GM21526 (cell line): ENCODE results near the gene NUP98.

Source experiments
- ATAC-seq: cut with Tn5 transposase; IDR thresholded peaks from one replicate; pipeline ENCODE4 v1.9.1; 2021; ENCODE audit warnings: moderate library complexity; ENCODE audit not compliant: unreplicated experiment, low FRiP score

Gene NUP98

GRCh38 chr11:3797329-3798090 lies at the start of gene NUP98:
NUP98 (minus strand) TSS chr11:3797554; CDS start chr11:3782117, 15,437 bp downstream.
- ATAC-seq, result peak; percentile 94

- ATAC-seq, result no peak
These were observed 48.3 kb upstream of the NUP98 start for GRCh38 chr11:3845670-3846069.

- no peak for ATAC-seq
These were observed 47.9 kb upstream of the NUP98 start for GRCh38 chr11:3845246-3845645.

GRCh38 chr11:3843326-3843725 lies 46.0 kb upstream of the NUP98 start:
- no peak for ATAC-seq

GRCh38 chr11:3841426-3842350 lies 44.3 kb upstream of the NUP98 start:
- ATAC-seq, result peak; percentile 53

- peak; percentile 36 for ATAC-seq
These were observed 43.6 kb upstream of the NUP98 start, which contains the start of gene RHOG for GRCh38 chr11:3840870-3841425. RHOG (minus strand) TSS chr11:3840959; CDS start chr11:3828138, 12,821 bp downstream.

GRCh38 chr11:3840004-3840869 lies 42.9 kb upstream of the NUP98 start:
- ATAC-seq, result no peak

- ATAC-seq, result no peak
These were observed 41.1 kb upstream of the NUP98 start for GRCh38 chr11:3838504-3838903.

GRCh38 chr11:3837793-3838192 lies 40.4 kb upstream of the NUP98 start:
- ATAC-seq, result no peak

GRCh38 chr11:3836903-3837302 lies 39.5 kb upstream of the NUP98 start:
- no peak for ATAC-seq

- no peak for ATAC-seq
These were observed 38.4 kb upstream of the NUP98 start for GRCh38 chr11:3835751-3836150.

GRCh38 chr11:3834664-3835461 lies 37.5 kb upstream of the NUP98 start:
- no peak for ATAC-seq

- no peak for ATAC-seq
These were observed 37.0 kb upstream of the NUP98 start for GRCh38 chr11:3834349-3834663.

GRCh38 chr11:3833449-3833848 lies 36.1 kb upstream of the NUP98 start:
- no peak for ATAC-seq

GRCh38 chr11:3832816-3833215 lies 35.5 kb upstream of the NUP98 start:
- ATAC-seq, result no peak

GRCh38 chr11:3831378-3832239 lies 34.3 kb upstream of the NUP98 start:
- ATAC-seq, result no peak

- ATAC-seq, result no peak
These were observed 33.4 kb upstream of the NUP98 start for GRCh38 chr11:3830730-3831129.

- ATAC-seq, result no peak
These were observed 32.7 kb upstream of the NUP98 start for GRCh38 chr11:3830088-3830487.
